ENCODE results near the gene SPATA32. TPM values are rescaled to one million over a fixed set of nuclear protein-coding genes. Genes with fewer than 3 reads are reported as not detected.

Gene SPATA32
- total RNA-seq, 2 experiments from 2014 or later, result 0.20 to 0.27 TPM

- H3K27me3 Mint-ChIP-seq, result no peaks in the 10 kb centered on the region
- peak overlapping the region; percentile 100 for H3K27ac Mint-ChIP-seq
- TF ChIP-seq, protein P1, sequence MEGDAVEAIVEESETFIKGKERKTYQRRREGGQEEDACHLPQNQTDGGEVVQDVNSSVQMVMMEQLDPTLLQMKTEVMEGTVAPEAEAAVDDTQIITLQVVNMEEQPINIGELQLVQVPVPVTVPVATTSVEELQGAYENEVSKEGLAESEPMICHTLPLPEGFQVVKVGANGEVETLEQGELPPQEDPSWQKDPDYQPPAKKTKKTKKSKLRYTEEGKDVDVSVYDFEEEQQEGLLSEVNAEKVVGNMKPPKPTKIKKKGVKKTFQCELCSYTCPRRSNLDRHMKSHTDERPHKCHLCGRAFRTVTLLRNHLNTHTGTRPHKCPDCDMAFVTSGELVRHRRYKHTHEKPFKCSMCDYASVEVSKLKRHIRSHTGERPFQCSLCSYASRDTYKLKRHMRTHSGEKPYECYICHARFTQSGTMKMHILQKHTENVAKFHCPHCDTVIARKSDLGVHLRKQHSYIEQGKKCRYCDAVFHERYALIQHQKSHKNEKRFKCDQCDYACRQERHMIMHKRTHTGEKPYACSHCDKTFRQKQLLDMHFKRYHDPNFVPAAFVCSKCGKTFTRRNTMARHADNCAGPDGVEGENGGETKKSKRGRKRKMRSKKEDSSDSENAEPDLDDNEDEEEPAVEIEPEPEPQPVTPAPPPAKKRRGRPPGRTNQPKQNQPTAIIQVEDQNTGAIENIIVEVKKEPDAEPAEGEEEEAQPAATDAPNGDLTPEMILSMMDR (IDR thresholded peaks at IDR 0.05), result no peak
- ATAC-seq (ENCODE audit: poor library complexity) (no peak), DNase-seq (peak in 6 of 14 experiments; percentile 10 to 66 (median 45))
- H3K4me1 Mint-ChIP-seq (ENCODE audit: low read depth), result peaks cover 71% of the 10 kb centered on the region
- peak overlapping the region; percentile 99 for H3K4me3 ChIP-seq (ENCODE audit: low read length)
- peak overlapping the region; percentile 95 for H3K4me3 Mint-ChIP-seq
- H3K27me3 ChIP-seq (ENCODE audit: control insufficient read depth in 1 of 2, insufficient read depth in 2 of 2, low read length in 2 of 2), result no peaks in the 10 kb centered on the region
- CTCF ChIA-PET, result interaction anchor here (1.0 to 5.4 kb wide), 10 partner anchors 7 to 92 kb away, joined by 3 to 77 read pairs (median 7); partner anchors contain the start of genes ACBD4, FMNL1 and HEXIM1
- peaks cover 26% of the 10 kb centered on the region for H3K36me3 ChIP-seq (ENCODE audit: insufficient read depth, low read length)
- H3K4me1 ChIP-seq (ENCODE audit: insufficient read depth, low read length), result peaks cover 92% of the 10 kb centered on the region
- peak overlapping the region; percentile 98 to 99 for H3K27ac ChIP-seq (ENCODE audit: low read depth in 1 of 2, low read length in 2 of 2)
- POLR2A ChIA-PET, result interaction anchor here (0.8 to 16.4 kb wide), 12 partner anchors 7 to 358 kb away, joined by 3 to 346 read pairs (median 12); partner anchors contain the start of genes ACBD4, FMNL1, HEXIM1 and HEXIM2
- H3K9me3 Mint-ChIP-seq, result no peaks in the 10 kb centered on the region
- intact Hi-C loops (cut with DNase I, micrococcal nuclease), result loop anchor here (5.0 kb wide), 3 partner anchors 35 to 355 kb away; partner anchors contain the start of genes MAP3K14 (in 1 of the 2) and SPATA32 (in 1 of the 2)
- H3K36me3 Mint-ChIP-seq (ENCODE audit: low read depth), result peaks cover 61% of the 10 kb centered on the region
- no peaks in the 10 kb centered on the region for H3K9me3 ChIP-seq (ENCODE audit: control insufficient read depth in 1 of 2, insufficient read depth in 1 of 2, low read length in 2 of 2)
Observed at GRCh38 chr17:45227101-45227925, 34.6 kb downstream of the SPATA32 start.

- H3K27me3 Mint-ChIP-seq, result no peaks in the 10 kb centered on the region
- DNase-seq (peak in 1 of 14 experiments; percentile 32), ATAC-seq (ENCODE audit: poor library complexity) (no peak)
- H3K36me3 Mint-ChIP-seq (ENCODE audit: low read depth), result peaks cover 54% of the 10 kb centered on the region
- H3K36me3 ChIP-seq (ENCODE audit: insufficient read depth, low read length), result peaks cover 18% of the 10 kb centered on the region
- peak overlapping the region; percentile 100 for H3K27ac Mint-ChIP-seq
- TF ChIP-seq, protein P1 (IDR thresholded peaks at IDR 0.05), result no peak
- ChIA-PET CTCF (interaction anchor here (1.0 to 4.9 kb wide), 8 partner anchors 8 to 91 kb away, joined by 3 to 47 read pairs (median 6); partner anchors contain the start of genes ACBD4 and HEXIM1), POLR2A (interaction anchor here (0.8 to 16.4 kb wide), 21 partner anchors 5 to 1005 kb away, joined by 3 to 346 read pairs (median 9); partner anchors contain the start of genes ACBD4, FMNL1, HEXIM1 and HEXIM2)
- H3K27ac ChIP-seq (ENCODE audit: low read depth in 1 of 2, low read length in 2 of 2), result peak overlapping the region; percentile 98 to 99
- peaks cover 65% of the 10 kb centered on the region for H3K4me1 Mint-ChIP-seq (ENCODE audit: low read depth)
- intact Hi-C loops (cut with DNase I, micrococcal nuclease), result loop anchor here (1.0 to 5.0 kb wide), 4 partner anchors 22 to 356 kb away; partner anchors contain the start of genes MAP3K14 (in 1 of the 2) and SPATA32 (in 1 of the 2)
- peaks cover 84% of the 10 kb centered on the region for H3K4me1 ChIP-seq (ENCODE audit: insufficient read depth, low read length)
- H3K9me3 ChIP-seq (ENCODE audit: control insufficient read depth in 1 of 2, insufficient read depth in 1 of 2, low read length in 2 of 2), result no peaks in the 10 kb centered on the region
- no peaks in the 10 kb centered on the region for H3K9me3 Mint-ChIP-seq
- no peaks in the 10 kb centered on the region for H3K27me3 ChIP-seq (ENCODE audit: control insufficient read depth in 1 of 2, insufficient read depth in 2 of 2, low read length in 2 of 2)
- H3K4me3 Mint-ChIP-seq, result peak overlapping the region; percentile 95
- peak overlapping the region; percentile 99 for H3K4me3 ChIP-seq (ENCODE audit: low read length)
Observed at GRCh38 chr17:45226576-45226975, 35.3 kb downstream of the SPATA32 start.

- peak; percentile 66 for ATAC-seq (ENCODE audit: poor library complexity)
- peak overlapping the region; percentile 100 for H3K27ac Mint-ChIP-seq
- H3K36me3 Mint-ChIP-seq (ENCODE audit: low read depth), result peaks cover 53% of the 10 kb centered on the region
- no peaks in the 10 kb centered on the region for H3K27me3 Mint-ChIP-seq
- DNase-seq, result peak; percentile 76 to 99 (median 97)
- POLR2A ChIA-PET, result interaction anchor here (0.8 to 16.4 kb wide), 23 partner anchors 5 to 1005 kb away, joined by 3 to 346 read pairs (median 5); partner anchors contain the start of genes ACBD4, FMNL1, HEXIM1 and HEXIM2
- H3K9me3 Mint-ChIP-seq, result no peaks in the 10 kb centered on the region
- CTCF ChIA-PET, result interaction anchor here (0.6 to 4.9 kb wide), 11 partner anchors 9 to 177 kb away, joined by 3 to 47 read pairs (median 5); partner anchors contain the start of genes ACBD4 and HEXIM1
- H3K4me3 Mint-ChIP-seq, result peak overlapping the region; percentile 95
- intact Hi-C loops (cut with DNase I, micrococcal nuclease), result loop anchor here (1.0 to 5.0 kb wide), 4 partner anchors 22 to 356 kb away; partner anchors contain the start of genes MAP3K14 (in 1 of the 2) and SPATA32 (in 1 of the 2)
- H3K4me3 ChIP-seq (ENCODE audit: low read length), result peak overlapping the region; percentile 99
- H3K4me1 ChIP-seq (ENCODE audit: insufficient read depth, low read length), result peaks cover 81% of the 10 kb centered on the region
- TF ChIP-seq, protein P1 (IDR thresholded peaks at IDR 0.05), result no peak
- H3K36me3 ChIP-seq (ENCODE audit: insufficient read depth, low read length), result peaks cover 14% of the 10 kb centered on the region
- peak overlapping the region; percentile 98 to 99 for H3K27ac ChIP-seq (ENCODE audit: low read depth in 1 of 2, low read length in 2 of 2)
- H3K4me1 Mint-ChIP-seq (ENCODE audit: low read depth), result peaks cover 65% of the 10 kb centered on the region
- no peaks in the 10 kb centered on the region for H3K9me3 ChIP-seq (ENCODE audit: control insufficient read depth in 1 of 2, insufficient read depth in 1 of 2, low read length in 2 of 2)
- no peaks in the 10 kb centered on the region for H3K27me3 ChIP-seq (ENCODE audit: control insufficient read depth in 1 of 2, insufficient read depth in 2 of 2, low read length in 2 of 2)
Observed at GRCh38 chr17:45225964-45226530, 35.8 kb downstream of the SPATA32 start.

Data from CD4-positive, alpha-beta T cell (primary cell).